OCI-LY7 (cell line): ENCODE results near the gene PCYT1A. TPM values are rescaled to one million over a fixed set of nuclear protein-coding genes. Genes with fewer than 3 reads are reported as not detected.

Source experiments
- Bru-seq: library from RNA; stranded (reverse); fragments of 400-500 nt; gene quantifications from one replicate; lab custom pipeline; 2021; lab: Mats Ljungman, UMichigan
- BruChase-seq, 2 experiments: library from RNA; stranded (reverse); fragments of 400-500 nt; gene quantifications; one replicate each; lab custom pipeline; 2021; lab: Mats Ljungman, UMichigan
- BruUV-seq: library from RNA; stranded (reverse); fragments of 400-500 nt; replicated peaks from 2 replicates; lab custom pipeline; 2021; lab: Mats Ljungman, UMichigan
- CTCF ChIA-PET: fragments of 300-600 bp; sonication (Branson Sonifier 250); formaldehyde crosslinking; loops from one replicate; lab custom pipeline; 2022; ENCODE audit warnings: antibody characterized with exemption; ENCODE audit not compliant: unreplicated experiment; lab: Charles Lee
- POLR2A ChIA-PET: fragments of 300-600 bp; sonication (Branson Sonifier 250); formaldehyde crosslinking; loops from one replicate; lab custom pipeline; 2022; ENCODE audit warnings: antibody characterized with exemption; lab: Charles Lee
- DNase-seq: peaks from one replicate; pipeline ENCODE4 v3.0.0-alpha.2; 2015; ENCODE audit warnings: low spot score
- H2AFZ ChIP-seq: fragments of 200-600 bp; sonication (generic), shearing (Covaris generic); 2 replicates; pipeline ENCODE4 v1.6.1; 2014; ENCODE audit warnings: mild to moderate bottlenecking, antibody characterized with exemption, low read length, moderate library complexity
- H3K27ac ChIP-seq: fragments of 200-600 bp; sonication (generic); 2 replicates; pipeline ENCODE4 v1.5.1; 2014; ENCODE audit warnings: mixed run types, low read depth, mild to moderate bottlenecking, moderate library complexity, low read length, inconsistent platforms; ENCODE audit not compliant: poor library complexity, severe bottlenecking
- H3K36me3 ChIP-seq: fragments of 200-600 bp; sonication (generic); 2 replicates; pipeline ENCODE4 v1.6.1; 2014; ENCODE audit warnings: mild to moderate bottlenecking, antibody characterized with exemption, low read length, moderate library complexity, mixed read lengths; ENCODE audit not compliant: insufficient read depth
- H3K4me1 ChIP-seq: fragments of 200-600 bp; sonication (generic); 2 replicates; pipeline ENCODE4 v1.5.1; 2014; ENCODE audit warnings: mild to moderate bottlenecking, low read length; ENCODE audit not compliant: insufficient read depth, poor library complexity, severe bottlenecking
- H3K4me2 ChIP-seq: fragments of 200-600 bp; sonication (generic); 2 replicates; pipeline ENCODE4 v1.6.1; 2014; ENCODE audit warnings: mild to moderate bottlenecking, low read length
- H3K4me3 ChIP-seq: fragments of 200-600 bp; sonication (generic); 2 replicates; pipeline ENCODE4 v1.5.1; 2014; ENCODE audit warnings: mild to moderate bottlenecking, low read depth, low read length; ENCODE audit not compliant: poor library complexity, severe bottlenecking
- H3K79me2 ChIP-seq: fragments of 200-600 bp; sonication (generic); 2 replicates; pipeline ENCODE4 v1.6.1; 2016; ENCODE audit warnings: low read depth, mild to moderate bottlenecking, low read length, moderate library complexity, mixed read lengths; ENCODE audit not compliant: insufficient read depth
- H3K9me2 ChIP-seq: fragments of 200-600 bp; sonication (generic); 2 replicates; pipeline ENCODE4 v1.6.1; 2016; ENCODE audit warnings: mild to moderate bottlenecking, low read length, mixed read lengths; ENCODE audit not compliant: insufficient read depth
- H3K9me3 ChIP-seq: fragments of 200-600 bp; sonication (generic); 2 replicates; pipeline ENCODE4 v1.6.1; 2014; ENCODE audit warnings: mild to moderate bottlenecking, mixed run types, low read length, mixed read lengths
- H4K20me1 ChIP-seq: fragments of 200-600 bp; sonication (generic); 2 replicates; pipeline ENCODE4 v1.6.1; 2014; ENCODE audit warnings: mild to moderate bottlenecking, antibody characterized with exemption, low read length, moderate library complexity, mixed read lengths; ENCODE audit not compliant: insufficient read depth
- EZH2phosphoT487 ChIP-seq: fragments of 200-600 bp; sonication (generic); IDR thresholded peaks from 2 replicates; pipeline ENCODE4 v1.6.1; 2018; ENCODE audit warnings: low read depth, borderline replicate concordance, mild to moderate bottlenecking, mixed run types, antibody characterized with exemption, low read length, moderate library complexity, mixed read lengths
- intact Hi-C: fragments of 100-400 bp; cut with micrococcal nuclease; formaldehyde crosslinking; loops from one replicate; pipeline ENCODE4 v1.10.0; 2022; ENCODE audit not compliant: unreplicated experiment
- long read RNA-seq: library from polyadenylated mRNA; stranded (forward); transcript quantifications from one replicate; pipeline ENCODE4 v2.0.0, GENCODE V29; 2022
- total RNA-seq, 2 experiments: library from RNA; depleted of rRNA in 1 of 2; stranded (reverse); fragments of >200 nt in 1 of 2; shearing (Covaris generic) in 1 of 2; gene quantifications; 2 replicates each; pipeline ENCODE4 v1.2.3, GENCODE V29; 2014 to 2022
- TF ChIP-seq, protein P1 (sequence below): fragments of 200-600 bp; sonication (generic); conservative IDR thresholded peaks from 2 replicates; pipeline ENCODE4 v1.5.1; 2014; ENCODE audit warnings: mild to moderate bottlenecking, antibody characterized with exemption, low read length, moderate library complexity, mixed read lengths

The PCYT1A gene
- 21.3 and 21.6 TPM in 2 replicates for total RNA-seq (2014; rRNA removed; shearing (Covaris generic))
- 20.6 and 27.1 TPM in 2 replicates for total RNA-seq (2022)
- percentile 63 among the genes with signal in this experiment for Bru-seq, nascent RNA
- BruChase-seq, experiment 1, labeled RNA remaining after a 6-hour chase, result percentile 70 among the genes with signal in this experiment
- BruChase-seq, experiment 2, labeled RNA remaining after a 2-hour chase, result percentile 82 among the genes with signal in this experiment
- long read RNA-seq, transcript PCYT1A-206 (9 exons, 1,482 nt), result major isoform, 6 of 23 reads
- long read RNA-seq, partial matches to known transcripts, result 10 of 23 reads
- long read RNA-seq, other reads (novel, unspliced or antisense), result 5 of 23 reads

GRCh38 chr3:196287440-196288140 lies at the start of gene PCYT1A:
Gene PCYT1A, minus strand, starts transcription at chr3:196287726. Its CDS starts 17,195 bp downstream, at chr3:196270531.
- Histone ChIP-seq H4K20me1 (no peaks in the 10 kb centered on the region), H3K4me3 (peak within 1 kb of the TSS; percentile 89), H3K9me2 (no peaks in the 10 kb centered on the region), H3K4me2 (peak within 1 kb of the TSS; percentile 100), H3K27ac (peak within 1 kb of the TSS; percentile 23), H2AFZ (peak within 1 kb of the TSS; percentile 97), H3K9me3 (no peaks in the 10 kb centered on the region), H3K36me3 (no peaks in the 10 kb centered on the region), H3K4me1 (peaks cover 26% of the 10 kb centered on the region), H3K79me2 (peaks cover 11% of the 10 kb centered on the region; the same call in 1 of the 2 replicates)
- no peak for TF ChIP-seq EZH2phosphoT487
- TF ChIP-seq, protein P1, sequence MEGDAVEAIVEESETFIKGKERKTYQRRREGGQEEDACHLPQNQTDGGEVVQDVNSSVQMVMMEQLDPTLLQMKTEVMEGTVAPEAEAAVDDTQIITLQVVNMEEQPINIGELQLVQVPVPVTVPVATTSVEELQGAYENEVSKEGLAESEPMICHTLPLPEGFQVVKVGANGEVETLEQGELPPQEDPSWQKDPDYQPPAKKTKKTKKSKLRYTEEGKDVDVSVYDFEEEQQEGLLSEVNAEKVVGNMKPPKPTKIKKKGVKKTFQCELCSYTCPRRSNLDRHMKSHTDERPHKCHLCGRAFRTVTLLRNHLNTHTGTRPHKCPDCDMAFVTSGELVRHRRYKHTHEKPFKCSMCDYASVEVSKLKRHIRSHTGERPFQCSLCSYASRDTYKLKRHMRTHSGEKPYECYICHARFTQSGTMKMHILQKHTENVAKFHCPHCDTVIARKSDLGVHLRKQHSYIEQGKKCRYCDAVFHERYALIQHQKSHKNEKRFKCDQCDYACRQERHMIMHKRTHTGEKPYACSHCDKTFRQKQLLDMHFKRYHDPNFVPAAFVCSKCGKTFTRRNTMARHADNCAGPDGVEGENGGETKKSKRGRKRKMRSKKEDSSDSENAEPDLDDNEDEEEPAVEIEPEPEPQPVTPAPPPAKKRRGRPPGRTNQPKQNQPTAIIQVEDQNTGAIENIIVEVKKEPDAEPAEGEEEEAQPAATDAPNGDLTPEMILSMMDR, result no peak
- intact Hi-C loops, result no loop called here
- BruUV-seq, result no TSS peak
- peak; percentile 86 for DNase-seq
- ChIA-PET POLR2A (no interaction called here), CTCF (no interaction called here)

- H3K4me3 ChIP-seq, result no peak overlapping the region
- CTCF ChIA-PET, result no interaction called here
These were observed 49.0 kb upstream of the PCYT1A start for GRCh38 chr3:196336319-196337145.

More at GRCh38 chr3:196336319-196337145, 49.0 kb upstream of the PCYT1A start:
- no peak overlapping the region for H2AFZ ChIP-seq
- no peak for TF ChIP-seq EZH2phosphoT487
- TF ChIP-seq, protein P1, result no peak
- H3K9me2 ChIP-seq, result no peaks in the 10 kb centered on the region
- no peak for DNase-seq
- H4K20me1 ChIP-seq, result no peaks in the 10 kb centered on the region
- intact Hi-C loops, result no loop called here
- no peaks in the 10 kb centered on the region for H3K9me3 ChIP-seq
- no peaks in the 10 kb centered on the region for H3K79me2 ChIP-seq
- no TSS peak for BruUV-seq
- no peak overlapping the region for H3K27ac ChIP-seq
- no peak overlapping the region for H3K4me2 ChIP-seq
- H3K36me3 ChIP-seq, result no peaks in the 10 kb centered on the region
- H3K4me1 ChIP-seq, result no peaks in the 10 kb centered on the region
- POLR2A ChIA-PET, result interaction anchor here (0.6 to 0.7 kb wide), 4 partner anchors 11 to 765 kb away, joined by 3 to 5 read pairs (median 4); no protein-coding TSS in a partner anchor
